Measurements from ENCODE around the gene GLI1.
"Not testable (repeated sequence)": the region's sequence is repeated elsewhere in the genome, so short reads cannot be mapped to it uniquely, and the experiment has no call there.

Gene GLI1

GRCh38 chr12:57441846-57442427, 17.6 kb upstream of the GLI1 start:
- DNase-seq: no peak

- DNase-seq: not testable (repeated sequence)
Observed at GRCh38 chr12:57444337-57444736, 15.2 kb upstream of the GLI1 start.

- no peak for DNase-seq
Observed at GRCh38 chr12:57444744-57445143, 14.8 kb upstream of the GLI1 start.

GRCh38 chr12:57446292-57446960, 13.2 kb upstream of the GLI1 start:
- no peak for DNase-seq

GRCh38 chr12:57448669-57449068, 10.9 kb upstream of the GLI1 start:
- no peak for DNase-seq

GRCh38 chr12:57449375-57449774, 10.2 kb upstream of the GLI1 start:
- DNase-seq: no peak

- DNase-seq: no peak
Observed at GRCh38 chr12:57450057-57450456, 9.5 kb upstream of the GLI1 start.

GRCh38 chr12:57451233-57451778, 8.3 kb upstream of the GLI1 start:
- DNase-seq: no peak

GRCh38 chr12:57452181-57452936, 7.2 kb upstream of the GLI1 start:
- DNase-seq: no peak

GRCh38 chr12:57452937-57453509, 6.6 kb upstream of the GLI1 start:
- DNase-seq: peak in 1 of 2 experiments; percentile 31

- DNase-seq: no peak
Observed at GRCh38 chr12:57454213-57454565, 5.4 kb upstream of the GLI1 start.

GRCh38 chr12:57454566-57455373, 4.8 kb upstream of the GLI1 start, which contains the start of gene INHBE:
Gene INHBE, plus strand, starts transcription at chr12:57455307. Its CDS starts 230 bp downstream, at chr12:57455537.
- DNase-seq: no peak

- DNase-seq: no peak
Observed at GRCh38 chr12:57455374-57456144, 4.0 kb upstream of the GLI1 start.

- peak in 1 of 2 experiments; percentile 39 for DNase-seq
Observed at GRCh38 chr12:57456145-57456700, 3.4 kb upstream of the GLI1 start.

- no peak for DNase-seq
Observed at GRCh38 chr12:57456737-57457490, 2.7 kb upstream of the GLI1 start.

GRCh38 chr12:57458665-57459054, 925 bp upstream of the GLI1 start:
- no peak for DNase-seq

GRCh38 chr12:57459055-57459749, 383 bp upstream of the GLI1 start:
- peak; percentile 93 to 95 for DNase-seq

- DNase-seq: no peak
Observed at GRCh38 chr12:57460468-57460784, 841 bp downstream of the GLI1 start.

- no peak for DNase-seq
Observed at GRCh38 chr12:57460841-57461275, 1.3 kb downstream of the GLI1 start.

- DNase-seq: no peak
Observed at GRCh38 chr12:57461276-57461916, 1.8 kb downstream of the GLI1 start.
